HepG2 (cell line): ENCODE measurements around the gene JDP2. TPM values are rescaled to one million over a fixed set of nuclear protein-coding genes. Genes with fewer than 3 reads are reported as not detected.

ENCODE experiments used
- ATAC-seq: fragments of 200-7000 bp; cut with Tn5 transposase; 3 replicates; pipeline ENCODE4 v1.9.1; 2020; ENCODE audit warnings: mild to moderate bottlenecking, moderate library complexity
- BruUV-seq: library from RNA; stranded (reverse); fragments of 400-500 nt; replicated peaks from 2 replicates; lab custom pipeline; 2021; lab: Mats Ljungman, UMichigan
- CTCF ChIA-PET: fragments of 300-600 bp; formaldehyde crosslinking; extraction: SDS; loops from one replicate; lab custom pipeline; 2021; ENCODE audit warnings: low total read pairs, inconsistent platforms, low intra/inter-chr PET ratio; lab: Yijun Ruan, JAX
- POLR2A ChIA-PET: fragments of 350-600 bp; sonication (Branson Sonifier 250); formaldehyde crosslinking; loops from one replicate; lab custom pipeline; 2020; ENCODE audit warnings: antibody characterized with exemption, inconsistent platforms; lab: Yijun Ruan, JAX
- DNase-seq: peaks from one replicate; pipeline ENCODE4 v3.0.0-alpha.2; 2015; ENCODE audit warnings: low spot score
- FAIRE-seq: peaks from 3 replicates; lab custom pipeline; 2011; peaks lifted over from hg19 to GRCh38; lab: Jason Lieb, UNC
- H2AFZ ChIP-seq: one replicate; pipeline ENCODE4 v1.6.1; 2011; ENCODE audit warnings: low read length, inconsistent platforms
- H3K27ac ChIP-seq: fragments of 300-600 bp; 3 replicates; pipeline ENCODE4 v1.8.0; 2011; ENCODE audit warnings: mixed run types, mild to moderate bottlenecking, mixed read lengths, low read length, inconsistent platforms; ENCODE audit not compliant: insufficient read depth; ENCODE audit errors: extremely low read length
- H3K27me3 ChIP-seq, 2 experiments: fragments of 200-600 bp in 1 of 2; 2 replicates in 1 of 2; 3 replicates in 1 of 2; pipeline versions ENCODE4 v1.6.0 to v1.8.0; 2011; ENCODE audit warnings: low read length in 2 of 2, mild to moderate bottlenecking in 2 of 2, moderate library complexity in 2 of 2, inconsistent platforms in 1 of 2; ENCODE audit not compliant: insufficient read depth in 2 of 2, control insufficient read depth in 1 of 2
- H3K36me3 ChIP-seq, 2 experiments: fragments of 200-600 bp in 1 of 2; replicated peaks in 1 of 2; 2 replicates in 1 of 2; 3 replicates in 1 of 2; pipeline versions ENCODE4 v1.5.1 to v1.8.0; 2011; ENCODE audit warnings: low read length in 2 of 2, inconsistent platforms in 1 of 2; ENCODE audit not compliant: insufficient read depth in 2 of 2, control insufficient read depth in 1 of 2
- H3K4me1 ChIP-seq: 2 replicates; pipeline ENCODE4 v1.5.1; 2012; ENCODE audit warnings: low read length, inconsistent platforms; ENCODE audit not compliant: insufficient read depth
- H3K4me2 ChIP-seq: 2 replicates; pipeline ENCODE4 v1.6.0; 2011; ENCODE audit warnings: low read depth, low read length, inconsistent platforms
- H3K4me3 ChIP-seq, 3 experiments: fragments of 200-600 bp in 1 of 3; sonication (generic), shearing (Covaris generic) in 1 of 3; replicated peaks in 1 of 3; 2 replicates each; pipeline ENCODE4 v1.5.1; 2011 to 2016; ENCODE audit warnings: low read length in 3 of 3, inconsistent platforms in 2 of 3, low read depth in 2 of 3, mild to moderate bottlenecking in 2 of 3, control low read depth in 1 of 3, mixed read lengths in 1 of 3; ENCODE audit not compliant: insufficient read depth in 1 of 3
- H3K79me2 ChIP-seq: one replicate; pipeline ENCODE4 v1.6.1; 2011; ENCODE audit warnings: low read length, inconsistent platforms; ENCODE audit not compliant: insufficient read depth
- H3K9ac ChIP-seq: 2 replicates; pipeline ENCODE4 v1.6.0; 2011; ENCODE audit warnings: mild to moderate bottlenecking, low read depth, low read length, inconsistent platforms; ENCODE audit not compliant: insufficient read depth
- H3K9me3 ChIP-seq: 2 replicates; pipeline ENCODE4 v1.5.1; 2012; ENCODE audit warnings: mild to moderate bottlenecking, low read length
- H4K20me1 ChIP-seq: 2 replicates; pipeline ENCODE4 v1.6.0; 2011; ENCODE audit warnings: inconsistent platforms, mild to moderate bottlenecking, low read length, moderate library complexity; ENCODE audit not compliant: insufficient read depth
- GABPA ChIP-seq, 2 experiments: IDR thresholded peaks; 2 replicates each; pipeline ENCODE4 v1.6.1; 2011 to 2016; ENCODE audit warnings: low read depth in 2 of 2, low read length in 1 of 2, missing biosample characterization in 1 of 2, missing genetic modification characterization in 1 of 2
- NR3C1 ChIP-seq: sonication (generic); formaldehyde crosslinking; IDR thresholded peaks from 2 replicates; pipeline ENCODE4 v1.4.0; 2020; ENCODE audit warnings: missing genetic modification reagents
- ZNF10 ChIP-seq: sonication (generic); formaldehyde crosslinking; IDR thresholded peaks from 2 replicates; pipeline ENCODE4 v1.4.0; 2020; ENCODE audit warnings: mild to moderate bottlenecking, low read depth, missing genetic modification reagents, borderline replicate concordance
- ZNF530 ChIP-seq: sonication (generic); formaldehyde crosslinking; IDR thresholded peaks from 2 replicates; pipeline ENCODE4 v1.5.0; 2020; ENCODE audit warnings: low read depth, mild to moderate bottlenecking, missing genetic modification reagents
- ZNF652 ChIP-seq: IDR thresholded peaks from 2 replicates; pipeline ENCODE4 v1.6.1; 2016; ENCODE audit warnings: low read depth, borderline replicate concordance
- WGBS: methylation state at CpG from one replicate; pipeline ENCODE4 v1.1.6; 2017; ENCODE audit warnings: low lambda C conversion rate; 5-methylcytosine and 5-hydroxymethylcytosine counted together
- in situ Hi-C: cut with HindIII; loops from 2 replicates; pipeline ENCODE4 v1.10.0; 2017; ENCODE audit warnings: low pct_unique_long_range_greater_than_20kb; ENCODE audit not compliant: extremely low pct_ligation_motif_present
- intact Hi-C: fragments of 100-400 bp; cut with micrococcal nuclease; formaldehyde crosslinking; loops from one replicate; pipeline ENCODE4 v1.10.0; 2022; ENCODE audit not compliant: unreplicated experiment
- polyA plus RNA-seq, 8 experiments: library from polyadenylated mRNA; depleted of rRNA in 3 of 8; stranded (reverse) in 7 of 8; unstranded in 1 of 8; fragments of >200 nt; fragmentation: Illumina TruSeq in 4 of 8; extraction: Trizol in 4 of 8; gene quantifications; 2 replicates each; pipeline versions ENCODE4 v1.2.1 to v1.2.3, GENCODE V29; 2011 to 2016; ENCODE audit warnings: low read depth in 4 of 8, missing spikeins in 1 of 8, mixed read lengths in 1 of 8; ENCODE audit not compliant: insufficient read depth in 1 of 8
- total RNA-seq, 5 experiments: library from RNA; depleted of rRNA; stranded (reverse); fragments of >200 nt; fragmentation: Illumina TruSeq; extraction: Trizol; gene quantifications; 2 replicates each; pipeline ENCODE4 v1.2.3, GENCODE V29; 2016; ENCODE audit warnings: low read depth in 1 of 5
- TF ChIP-seq, protein P1 (sequence below): sonication (generic); formaldehyde crosslinking; IDR thresholded peaks from 2 replicates; pipeline ENCODE4 v1.4.0; 2020; ENCODE audit warnings: mild to moderate bottlenecking, missing genetic modification reagents, borderline replicate concordance
- TF ChIP-seq, protein P2 (sequence below): sonication (generic); formaldehyde crosslinking; IDR thresholded peaks from 2 replicates; pipeline ENCODE4 v1.5.1; 2020; ENCODE audit warnings: mild to moderate bottlenecking, missing genetic modification reagents, moderate library complexity
- TF ChIP-seq, protein P3 (sequence below): sonication (generic); formaldehyde crosslinking; IDR thresholded peaks from 2 replicates; pipeline ENCODE4 v1.5.1; 2020; ENCODE audit warnings: mild to moderate bottlenecking, missing genetic modification reagents, borderline replicate concordance
- TF ChIP-seq, protein P4 (sequence below), 2 experiments: sonication (generic) in 1 of 2; formaldehyde crosslinking in 1 of 2; IDR thresholded peaks; 2 replicates each; pipeline versions ENCODE4 v1.5.1 to v1.6.1; 2011 to 2020; ENCODE audit warnings: borderline replicate concordance in 1 of 2, low read depth in 1 of 2, low read length in 1 of 2, mild to moderate bottlenecking in 1 of 2, missing genetic modification reagents in 1 of 2, moderate library complexity in 1 of 2

Gene JDP2
- total and polyA plus RNA-seq, 2 of the 13 experiments (the other 11 are each of a cell fraction or from before 2014, with no cell fraction given): 8.0 to 8.9 TPM

DNA sequence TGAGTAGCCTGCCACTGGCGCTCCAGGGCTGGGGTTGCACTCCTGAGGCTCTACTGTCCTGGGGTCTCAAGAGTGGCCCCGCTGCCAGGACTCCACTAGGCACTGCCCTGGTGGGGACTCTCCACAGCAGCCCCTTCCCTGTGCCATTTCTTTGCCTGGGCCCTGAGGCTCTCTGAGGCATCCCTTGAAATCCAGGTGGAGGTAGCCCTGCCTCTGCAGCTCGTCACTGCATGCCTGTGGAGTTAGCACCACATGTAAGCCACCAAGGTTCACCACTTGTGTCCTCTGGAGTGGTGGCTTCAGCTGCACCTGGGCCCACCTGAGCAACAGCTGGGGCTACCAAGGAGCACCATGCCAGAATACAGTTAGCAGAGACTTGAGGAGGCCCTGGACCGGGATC is 54.5 kb downstream of the JDP2 start (continued):
- TF ChIP-seq, protein P1, sequence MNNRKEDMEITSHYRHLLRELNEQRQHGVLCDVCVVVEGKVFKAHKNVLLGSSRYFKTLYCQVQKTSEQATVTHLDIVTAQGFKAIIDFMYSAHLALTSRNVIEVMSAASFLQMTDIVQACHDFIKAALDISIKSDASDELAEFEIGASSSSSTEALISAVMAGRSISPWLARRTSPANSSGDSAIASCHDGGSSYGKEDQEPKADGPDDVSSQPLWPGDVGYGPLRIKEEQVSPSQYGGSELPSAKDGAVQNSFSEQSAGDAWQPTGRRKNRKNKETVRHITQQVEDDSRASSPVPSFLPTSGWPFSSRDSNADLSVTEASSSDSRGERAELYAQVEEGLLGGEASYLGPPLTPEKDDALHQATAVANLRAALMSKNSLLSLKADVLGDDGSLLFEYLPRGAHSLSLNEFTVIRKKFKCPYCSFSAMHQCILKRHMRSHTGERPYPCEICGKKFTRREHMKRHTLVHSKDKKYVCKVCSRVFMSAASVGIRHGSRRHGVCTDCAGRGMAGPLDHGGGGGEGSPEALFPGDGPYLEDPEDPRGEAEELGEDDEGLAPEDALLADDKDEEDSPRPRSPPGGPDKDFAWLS (CRISPR knock-in tag): no peak
- TF ChIP-seq GABPA (IDR thresholded peaks at IDR 0.05; ENCODE audit: low read depth, low read length) (no peak), GABPA (CRISPR knock-in tag; IDR thresholded peaks at IDR 0.05; ENCODE audit: low read depth) (no peak)

DNA sequence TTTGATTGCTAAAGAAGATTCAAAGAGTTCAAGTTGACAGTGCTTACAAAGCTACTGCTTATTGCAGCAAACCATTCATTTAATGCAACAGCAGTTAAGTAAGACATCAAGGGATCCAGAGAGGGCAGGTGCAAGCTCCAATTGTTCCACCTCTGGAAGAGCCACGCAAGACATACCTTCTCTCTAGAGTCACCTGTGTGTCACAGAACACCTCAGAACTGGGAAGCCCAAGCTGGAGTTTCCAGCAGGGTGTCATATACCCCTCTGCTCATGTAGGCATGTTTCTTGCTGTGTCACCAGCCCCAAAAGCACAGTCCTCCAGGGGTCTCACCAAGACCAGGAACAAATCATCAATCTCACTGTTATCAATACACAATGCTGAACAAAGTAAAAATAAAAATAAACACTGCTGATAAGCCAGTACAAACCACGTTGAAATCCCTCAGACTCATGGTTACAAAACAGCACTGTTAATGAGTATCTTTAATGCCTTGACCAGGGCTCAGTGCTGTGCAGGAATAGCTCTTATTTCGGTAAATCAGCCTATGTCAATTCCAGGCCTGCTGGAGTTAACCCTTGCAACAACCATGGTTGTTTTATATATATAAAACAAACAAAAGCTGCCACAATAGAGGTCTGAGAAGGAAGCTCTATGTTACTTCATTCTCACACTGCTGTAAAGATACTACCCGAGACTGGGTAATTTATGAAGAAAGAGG is 57.0 kb downstream of the JDP2 start:
- WGBS: 1% methylated on average over 4 of the region's 4 CpGs
- Histone ChIP-seq H3K9ac (no peak overlapping the region), H3K4me3 (no peak overlapping the region), H3K4me2 (no peak overlapping the region), H2AFZ (no peak overlapping the region), H3K36me3 (no peaks in the 10 kb centered on the region), H3K4me1 (peaks cover 20% of the 10 kb centered on the region), H3K27me3 (peaks cover 0 to 2% of the 10 kb centered on the region in 2 experiments; a peak in 1 of 5 replicates), H3K9me3 (no peaks in the 10 kb centered on the region), H3K79me2 (no peaks in the 10 kb centered on the region), H3K27ac (no peak overlapping the region), H4K20me1 (no peaks in the 10 kb centered on the region)
- ChIA-PET CTCF (no interaction called here), POLR2A (no interaction called here)
- BruUV-seq: no TSS peak
- FAIRE-seq (no peak), ATAC-seq (no peak; the same call in 2 of the 3 replicates), DNase-seq (no peak)
- in situ Hi-C loops (loop anchor here (5.0 to 10.0 kb wide), 2 partner anchors 178 to 360 kb away; partner anchors contain the start of gene NEK9), intact Hi-C loops (no loop called here)
- TF ChIP-seq NR3C1 (CRISPR knock-in tag): no peak
- no peak for TF ChIP-seq ZNF530 (CRISPR knock-in tag)
- peak; percentile 63; the same call in 1 of the 2 replicates for TF ChIP-seq ZNF652 (CRISPR knock-in tag)
- TF ChIP-seq, protein P2, sequence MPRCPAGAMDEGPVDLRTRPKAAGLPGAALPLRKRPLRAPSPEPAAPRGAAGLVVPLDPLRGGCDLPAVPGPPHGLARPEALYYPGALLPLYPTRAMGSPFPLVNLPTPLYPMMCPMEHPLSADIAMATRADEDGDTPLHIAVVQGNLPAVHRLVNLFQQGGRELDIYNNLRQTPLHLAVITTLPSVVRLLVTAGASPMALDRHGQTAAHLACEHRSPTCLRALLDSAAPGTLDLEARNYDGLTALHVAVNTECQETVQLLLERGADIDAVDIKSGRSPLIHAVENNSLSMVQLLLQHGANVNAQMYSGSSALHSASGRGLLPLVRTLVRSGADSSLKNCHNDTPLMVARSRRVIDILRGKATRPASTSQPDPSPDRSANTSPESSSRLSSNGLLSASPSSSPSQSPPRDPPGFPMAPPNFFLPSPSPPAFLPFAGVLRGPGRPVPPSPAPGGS (CRISPR knock-in tag): no peak
- TF ChIP-seq, protein P3, sequence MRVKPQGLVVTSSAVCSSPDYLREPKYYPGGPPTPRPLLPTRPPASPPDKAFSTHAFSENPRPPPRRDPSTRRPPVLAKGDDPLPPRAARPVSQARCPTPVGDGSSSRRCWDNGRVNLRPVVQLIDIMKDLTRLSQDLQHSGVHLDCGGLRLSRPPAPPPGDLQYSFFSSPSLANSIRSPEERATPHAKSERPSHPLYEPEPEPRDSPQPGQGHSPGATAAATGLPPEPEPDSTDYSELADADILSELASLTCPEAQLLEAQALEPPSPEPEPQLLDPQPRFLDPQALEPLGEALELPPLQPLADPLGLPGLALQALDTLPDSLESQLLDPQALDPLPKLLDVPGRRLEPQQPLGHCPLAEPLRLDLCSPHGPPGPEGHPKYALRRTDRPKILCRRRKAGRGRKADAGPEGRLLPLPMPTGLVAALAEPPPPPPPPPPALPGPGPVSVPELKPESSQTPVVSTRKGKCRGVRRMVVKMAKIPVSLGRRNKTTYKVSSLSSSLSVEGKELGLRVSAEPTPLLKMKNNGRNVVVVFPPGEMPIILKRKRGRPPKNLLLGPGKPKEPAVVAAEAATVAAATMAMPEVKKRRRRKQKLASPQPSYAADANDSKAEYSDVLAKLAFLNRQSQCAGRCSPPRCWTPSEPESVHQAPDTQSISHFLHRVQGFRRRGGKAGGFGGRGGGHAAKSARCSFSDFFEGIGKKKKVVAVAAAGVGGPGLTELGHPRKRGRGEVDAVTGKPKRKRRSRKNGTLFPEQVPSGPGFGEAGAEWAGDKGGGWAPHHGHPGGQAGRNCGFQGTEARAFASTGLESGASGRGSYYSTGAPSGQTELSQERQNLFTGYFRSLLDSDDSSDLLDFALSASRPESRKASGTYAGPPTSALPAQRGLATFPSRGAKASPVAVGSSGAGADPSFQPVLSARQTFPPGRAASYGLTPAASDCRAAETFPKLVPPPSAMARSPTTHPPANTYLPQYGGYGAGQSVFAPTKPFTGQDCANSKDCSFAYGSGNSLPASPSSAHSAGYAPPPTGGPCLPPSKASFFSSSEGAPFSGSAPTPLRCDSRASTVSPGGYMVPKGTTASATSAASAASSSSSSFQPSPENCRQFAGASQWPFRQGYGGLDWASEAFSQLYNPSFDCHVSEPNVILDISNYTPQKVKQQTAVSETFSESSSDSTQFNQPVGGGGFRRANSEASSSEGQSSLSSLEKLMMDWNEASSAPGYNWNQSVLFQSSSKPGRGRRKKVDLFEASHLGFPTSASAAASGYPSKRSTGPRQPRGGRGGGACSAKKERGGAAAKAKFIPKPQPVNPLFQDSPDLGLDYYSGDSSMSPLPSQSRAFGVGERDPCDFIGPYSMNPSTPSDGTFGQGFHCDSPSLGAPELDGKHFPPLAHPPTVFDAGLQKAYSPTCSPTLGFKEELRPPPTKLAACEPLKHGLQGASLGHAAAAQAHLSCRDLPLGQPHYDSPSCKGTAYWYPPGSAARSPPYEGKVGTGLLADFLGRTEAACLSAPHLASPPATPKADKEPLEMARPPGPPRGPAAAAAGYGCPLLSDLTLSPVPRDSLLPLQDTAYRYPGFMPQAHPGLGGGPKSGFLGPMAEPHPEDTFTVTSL (CRISPR knock-in tag): no peak
- TF ChIP-seq, protein P4, sequence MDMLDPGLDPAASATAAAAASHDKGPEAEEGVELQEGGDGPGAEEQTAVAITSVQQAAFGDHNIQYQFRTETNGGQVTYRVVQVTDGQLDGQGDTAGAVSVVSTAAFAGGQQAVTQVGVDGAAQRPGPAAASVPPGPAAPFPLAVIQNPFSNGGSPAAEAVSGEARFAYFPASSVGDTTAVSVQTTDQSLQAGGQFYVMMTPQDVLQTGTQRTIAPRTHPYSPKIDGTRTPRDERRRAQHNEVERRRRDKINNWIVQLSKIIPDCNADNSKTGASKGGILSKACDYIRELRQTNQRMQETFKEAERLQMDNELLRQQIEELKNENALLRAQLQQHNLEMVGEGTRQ (IDR thresholded peaks at IDR 0.05; ENCODE audit: low read depth, low read length): no peak
- TF ChIP-seq, protein P4 (CRISPR knock-in tag; IDR thresholded peaks at IDR 0.05; ENCODE audit: borderline replicate concordance): no peak
- no peak for TF ChIP-seq ZNF10 (CRISPR knock-in tag)
